BE2C (cell line): ENCODE measurements around the gene GMPS.
A peak's percentile ranks its signal among the peaks of the same experiment; 100 is the strongest.

ENCODE experiments used
- DNase-seq: peaks from one replicate; pipeline ENCODE4 v3.0.0-alpha.2; 2020
- H3K27me3 ChIP-seq: fragments of 250-450 bp; sonication (Bioruptor Pico); 2 replicates; pipeline ENCODE4 v1.5.1; 2020; ENCODE audit warnings: mild to moderate bottlenecking
- H3K36me3 ChIP-seq: fragments of 250-450 bp; sonication (Bioruptor Pico); 2 replicates; pipeline ENCODE4 v1.5.1; 2020; ENCODE audit warnings: mild to moderate bottlenecking
- H3K4me1 ChIP-seq: fragments of 250-450 bp; sonication (Bioruptor Pico); 2 replicates; pipeline ENCODE4 v1.5.1; 2020
- H3K4me3 ChIP-seq: 2 replicates; pipeline ENCODE4 v1.5.1; 2011; ENCODE audit warnings: low read depth, low read length
- H3K9me3 ChIP-seq: fragments of 250-450 bp; sonication (Bioruptor Pico); 2 replicates; pipeline ENCODE4 v1.5.1; 2020
- TF ChIP-seq, protein P1 (sequence below): IDR thresholded peaks from 2 replicates; pipeline ENCODE4 v1.5.1; 2012; ENCODE audit warnings: mild to moderate bottlenecking, low read depth, low read length

The GMPS gene

GRCh38 chr3:155863072-155863784, 7.2 kb upstream of the GMPS start:
- H3K36me3 ChIP-seq, result no peaks in the 10 kb centered on the region
- no peaks in the 10 kb centered on the region; the same call in 1 of the 2 replicates for H3K9me3 ChIP-seq
- TF ChIP-seq, protein P1, sequence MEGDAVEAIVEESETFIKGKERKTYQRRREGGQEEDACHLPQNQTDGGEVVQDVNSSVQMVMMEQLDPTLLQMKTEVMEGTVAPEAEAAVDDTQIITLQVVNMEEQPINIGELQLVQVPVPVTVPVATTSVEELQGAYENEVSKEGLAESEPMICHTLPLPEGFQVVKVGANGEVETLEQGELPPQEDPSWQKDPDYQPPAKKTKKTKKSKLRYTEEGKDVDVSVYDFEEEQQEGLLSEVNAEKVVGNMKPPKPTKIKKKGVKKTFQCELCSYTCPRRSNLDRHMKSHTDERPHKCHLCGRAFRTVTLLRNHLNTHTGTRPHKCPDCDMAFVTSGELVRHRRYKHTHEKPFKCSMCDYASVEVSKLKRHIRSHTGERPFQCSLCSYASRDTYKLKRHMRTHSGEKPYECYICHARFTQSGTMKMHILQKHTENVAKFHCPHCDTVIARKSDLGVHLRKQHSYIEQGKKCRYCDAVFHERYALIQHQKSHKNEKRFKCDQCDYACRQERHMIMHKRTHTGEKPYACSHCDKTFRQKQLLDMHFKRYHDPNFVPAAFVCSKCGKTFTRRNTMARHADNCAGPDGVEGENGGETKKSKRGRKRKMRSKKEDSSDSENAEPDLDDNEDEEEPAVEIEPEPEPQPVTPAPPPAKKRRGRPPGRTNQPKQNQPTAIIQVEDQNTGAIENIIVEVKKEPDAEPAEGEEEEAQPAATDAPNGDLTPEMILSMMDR, result no peak
- H3K4me3 ChIP-seq, result no peak overlapping the region
- DNase-seq, result no peak
- H3K4me1 ChIP-seq, result no peaks in the 10 kb centered on the region
- no peaks in the 10 kb centered on the region for H3K27me3 ChIP-seq

DNA sequence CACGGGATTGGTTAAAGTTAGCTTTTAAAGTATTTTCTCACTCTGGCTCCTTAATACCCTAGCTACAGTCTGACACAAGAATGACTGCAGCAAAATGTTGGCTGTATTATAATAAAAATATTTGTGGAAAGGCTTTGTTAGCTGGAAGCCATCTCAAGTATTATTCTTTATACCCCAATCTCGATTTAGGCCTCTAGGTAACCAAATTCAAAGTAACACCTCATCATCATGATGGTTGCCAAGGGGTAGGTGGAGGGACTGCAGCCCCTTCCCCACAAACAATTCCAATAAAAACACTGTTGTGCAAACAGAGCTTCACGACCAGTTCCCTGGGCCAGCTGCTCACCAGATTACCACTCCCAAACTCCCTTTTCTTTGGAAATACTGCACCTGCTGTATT, 759 bp upstream of the GMPS start:
- Histone ChIP-seq H3K4me3 (peak overlapping the region; percentile 65), H3K36me3 (peaks cover 6% of the 10 kb centered on the region; the same call in 1 of the 2 replicates), H3K4me1 (peaks cover 6% of the 10 kb centered on the region; the same call in 1 of the 2 replicates), H3K27me3 (no peaks in the 10 kb centered on the region), H3K9me3 (no peaks in the 10 kb centered on the region)
- DNase-seq, result no peak
- TF ChIP-seq, protein P1, result no peak

- TF ChIP-seq, protein P1, result no peak
- Histone ChIP-seq H3K36me3 (peaks cover 6% of the 10 kb centered on the region; the same call in 1 of the 2 replicates), H3K27me3 (no peaks in the 10 kb centered on the region), H3K9me3 (no peaks in the 10 kb centered on the region), H3K4me3 (peak overlapping the region; percentile 92), H3K4me1 (peaks cover 6% of the 10 kb centered on the region; the same call in 1 of the 2 replicates)
- DNase-seq, result peak; percentile 53
Observed at GRCh38 chr3:155870945-155871745, 695 bp downstream of the GMPS start.

DNA sequence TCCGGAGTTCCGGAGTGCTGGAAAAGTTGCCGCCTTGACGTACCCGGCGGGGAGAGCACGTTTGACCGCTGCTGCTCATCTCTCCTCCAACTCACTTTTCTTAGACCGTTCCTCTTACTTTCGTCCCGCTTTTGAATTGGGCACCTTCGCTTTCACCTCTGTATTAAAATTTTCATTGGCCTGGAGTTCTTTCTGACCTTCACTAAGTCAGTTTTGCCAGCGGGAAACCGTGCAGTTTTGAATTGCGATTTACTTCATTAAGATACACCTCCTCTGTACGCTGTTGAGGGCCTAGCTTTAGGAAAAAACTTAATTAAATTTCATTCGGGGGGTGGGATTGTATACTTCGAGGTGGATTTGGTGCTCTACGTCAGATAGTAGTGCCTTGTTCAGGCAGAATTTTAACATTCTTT, 1.3 kb downstream of the GMPS start:
- Histone ChIP-seq H3K4me1 (peaks cover 6% of the 10 kb centered on the region; the same call in 1 of the 2 replicates), H3K4me3 (peak overlapping the region; percentile 92), H3K27me3 (no peaks in the 10 kb centered on the region), H3K36me3 (peaks cover 6% of the 10 kb centered on the region; the same call in 1 of the 2 replicates), H3K9me3 (no peaks in the 10 kb centered on the region)
- DNase-seq, result no peak
- TF ChIP-seq, protein P1, result no peak

- TF ChIP-seq, protein P1, result no peak
- no peak for DNase-seq
- Histone ChIP-seq H3K27me3 (no peaks in the 10 kb centered on the region), H3K36me3 (peaks cover 6% of the 10 kb centered on the region; the same call in 1 of the 2 replicates), H3K4me3 (peak overlapping the region; percentile 92), H3K4me1 (peaks cover 6% of the 10 kb centered on the region; the same call in 1 of the 2 replicates), H3K9me3 (no peaks in the 10 kb centered on the region)
Observed at GRCh38 chr3:155872904-155873646, 2.6 kb downstream of the GMPS start.
